ENCODE measurements around the gene SLC25A21.
"Not testable (repeated sequence)": the region's sequence is repeated elsewhere in the genome, so short reads cannot be mapped to it uniquely, and the experiment has no call there.

The SLC25A21 gene

GRCh38 chr14:37198907-37199306, 26.5 kb upstream of the SLC25A21 start:
- TF ChIP-seq TAF1 (IDR thresholded peaks at IDR 0.05; ENCODE audit: borderline replicate concordance, low read depth, low read length) (no peak), POLR2AphosphoS5 (IDR thresholded peaks at IDR 0.05; ENCODE audit: low read depth, low read length) (no peak), POLR2A (IDR thresholded peaks at IDR 0.05; ENCODE audit: low read depth, low read length) (no peak)
- FAIRE-seq (no peak), DNase-seq (ENCODE audit: insufficient read length) (no peak)

DNA sequence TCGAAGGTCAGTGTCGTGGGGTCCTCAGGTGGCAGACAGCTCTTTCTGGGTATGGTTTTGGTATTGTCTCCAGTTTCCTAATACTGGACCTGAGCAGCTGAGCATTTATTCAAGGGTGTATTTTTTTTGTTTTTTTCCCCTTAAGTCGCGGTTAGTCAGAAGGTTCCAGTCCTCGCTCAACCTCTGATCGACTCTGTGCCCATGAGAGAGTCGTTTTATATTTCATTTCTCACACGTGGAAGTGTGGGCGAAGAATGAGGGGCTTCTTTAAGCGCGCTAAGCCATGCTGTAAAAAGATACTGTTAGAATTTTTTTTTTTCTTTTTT, 25.8 kb upstream of the SLC25A21 start:
- FAIRE-seq = no peak
- DNase-seq (ENCODE audit: insufficient read length) = no peak
- no peak for TF ChIP-seq TAF1 (IDR thresholded peaks at IDR 0.05; ENCODE audit: borderline replicate concordance, low read depth, low read length)
- TF ChIP-seq POLR2A (IDR thresholded peaks at IDR 0.05; ENCODE audit: low read depth, low read length) = no peak
- TF ChIP-seq POLR2AphosphoS5 (IDR thresholded peaks at IDR 0.05; ENCODE audit: low read depth, low read length) = no peak

- DNase-seq (ENCODE audit: insufficient read length) (no peak), FAIRE-seq (no peak)
- TF ChIP-seq POLR2AphosphoS5 (IDR thresholded peaks at IDR 0.05; ENCODE audit: low read depth, low read length) (no peak), POLR2A (IDR thresholded peaks at IDR 0.05; ENCODE audit: low read depth, low read length) (no peak), TAF1 (IDR thresholded peaks at IDR 0.05; ENCODE audit: borderline replicate concordance, low read depth, low read length) (no peak)
Observed at GRCh38 chr14:37197421-37198272, 25.2 kb upstream of the SLC25A21 start, which contains the start of gene MIPOL1. Gene MIPOL1, plus strand, starts transcription at chr14:37197937. Its CDS starts 49,952 bp downstream, at chr14:37247889.

DNA sequence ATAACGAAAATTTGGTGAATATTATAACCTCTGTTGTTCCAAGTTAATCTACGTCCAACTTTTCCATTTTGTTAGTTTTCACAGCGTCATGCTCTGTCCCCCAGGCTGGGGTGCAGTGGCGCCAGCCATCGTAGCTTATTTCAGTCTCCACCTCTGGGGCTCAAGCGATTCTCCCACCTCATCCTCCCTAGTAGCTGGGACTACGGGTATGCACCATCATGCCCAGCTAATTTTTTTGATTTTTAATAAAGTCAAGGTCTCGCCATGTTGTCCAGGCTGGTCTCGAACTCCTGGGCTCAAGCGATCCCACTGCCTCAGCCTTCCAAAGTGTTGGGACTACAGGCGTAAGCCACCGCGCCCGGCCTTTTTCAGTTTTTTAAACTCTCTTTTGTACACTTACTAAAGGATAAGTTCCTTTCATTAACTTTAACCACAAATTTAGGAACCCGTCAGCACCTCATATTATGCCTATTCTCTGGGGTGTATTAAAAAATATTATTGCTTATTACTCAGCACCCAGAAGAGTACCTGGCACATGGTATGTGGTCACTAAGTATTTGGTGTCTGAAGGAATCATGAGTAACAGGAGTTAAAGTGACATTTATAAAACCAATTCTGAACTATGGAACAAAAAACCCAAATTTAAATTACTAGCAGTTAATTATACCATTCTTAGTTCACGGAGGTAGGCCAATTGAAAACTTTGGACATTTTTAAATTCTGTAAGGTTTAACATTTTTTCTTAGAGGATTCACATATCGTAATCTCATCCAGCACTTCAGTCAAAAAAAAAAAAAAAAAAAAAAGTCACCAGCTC, 24.4 kb upstream of the SLC25A21 start:
- TF ChIP-seq POLR2AphosphoS5 (IDR thresholded peaks at IDR 0.05; ENCODE audit: low read depth, low read length) = no peak
- no peak for DNase-seq (ENCODE audit: insufficient read length)
- FAIRE-seq = no peak

GRCh38 chr14:37195327-37195726, 22.9 kb upstream of the SLC25A21 start:
- no peak for FAIRE-seq
- DNase-seq (ENCODE audit: insufficient read length) = no peak
- TF ChIP-seq TAF1 (IDR thresholded peaks at IDR 0.05; ENCODE audit: borderline replicate concordance, low read depth, low read length) = no peak
- no peak for TF ChIP-seq POLR2AphosphoS5 (IDR thresholded peaks at IDR 0.05; ENCODE audit: low read depth, low read length)
- TF ChIP-seq POLR2A (IDR thresholded peaks at IDR 0.05; ENCODE audit: low read depth, low read length) = no peak

DNA sequence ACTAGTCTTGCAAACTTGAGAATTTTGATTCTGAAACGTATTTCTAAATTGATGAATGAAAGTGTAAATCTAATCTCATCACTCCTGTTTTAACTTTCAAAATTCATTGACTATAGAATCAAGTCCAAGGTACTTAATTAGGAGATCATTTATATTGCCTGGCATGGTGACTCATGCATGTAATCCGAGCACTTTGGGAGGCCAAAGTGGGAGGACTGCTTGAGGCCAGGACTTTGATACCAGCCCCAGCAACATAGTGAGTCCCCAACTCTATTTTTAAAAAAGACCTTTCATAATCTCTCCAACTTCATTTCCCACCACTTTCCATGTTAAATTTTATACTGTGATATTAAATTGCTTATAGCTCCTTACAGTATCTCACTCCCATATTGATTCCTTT, 22.3 kb upstream of the SLC25A21 start:
- TF ChIP-seq POLR2AphosphoS5 (IDR thresholded peaks at IDR 0.05; ENCODE audit: low read depth, low read length) (no peak), TAF1 (IDR thresholded peaks at IDR 0.05; ENCODE audit: borderline replicate concordance, low read depth, low read length) (no peak), POLR2A (IDR thresholded peaks at IDR 0.05; ENCODE audit: low read depth, low read length) (no peak)
- FAIRE-seq = no peak
- no peak for DNase-seq (ENCODE audit: insufficient read length)

DNA sequence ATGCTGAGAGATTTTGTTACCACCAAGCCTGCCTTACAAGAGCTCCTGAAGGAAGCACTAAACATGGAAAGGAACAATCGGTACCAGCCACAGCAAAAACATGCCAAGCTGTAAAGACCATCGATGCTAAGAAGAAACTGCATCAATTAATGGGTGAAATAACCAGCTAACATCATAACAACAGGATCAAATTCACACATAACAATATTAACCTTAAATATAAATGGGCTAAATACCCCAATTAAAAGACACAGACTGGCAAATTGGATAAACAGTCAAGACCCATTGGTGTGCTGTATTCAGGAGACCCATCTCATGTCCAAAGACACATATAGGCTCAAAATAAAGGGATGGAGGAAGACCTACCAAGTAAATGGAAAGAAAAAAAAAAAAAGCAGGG, 17.3 kb upstream of the SLC25A21 start:
- not testable (repeated sequence) for FAIRE-seq; DNase-seq (ENCODE audit: insufficient read length)

- FAIRE-seq; DNase-seq (ENCODE audit: insufficient read length): not testable (repeated sequence)
Observed at GRCh38 chr14:37187840-37188577, 15.6 kb upstream of the SLC25A21 start.

- FAIRE-seq (no peak), DNase-seq (ENCODE audit: insufficient read length) (no peak)
- TF ChIP-seq POLR2AphosphoS5 (IDR thresholded peaks at IDR 0.05; ENCODE audit: low read depth, low read length) = no peak
- TF ChIP-seq TAF1 (IDR thresholded peaks at IDR 0.05; ENCODE audit: borderline replicate concordance, low read depth, low read length) = no peak
- TF ChIP-seq POLR2A (IDR thresholded peaks at IDR 0.05; ENCODE audit: low read depth, low read length) = no peak
Observed at GRCh38 chr14:37187294-37187693, 14.9 kb upstream of the SLC25A21 start.

DNA sequence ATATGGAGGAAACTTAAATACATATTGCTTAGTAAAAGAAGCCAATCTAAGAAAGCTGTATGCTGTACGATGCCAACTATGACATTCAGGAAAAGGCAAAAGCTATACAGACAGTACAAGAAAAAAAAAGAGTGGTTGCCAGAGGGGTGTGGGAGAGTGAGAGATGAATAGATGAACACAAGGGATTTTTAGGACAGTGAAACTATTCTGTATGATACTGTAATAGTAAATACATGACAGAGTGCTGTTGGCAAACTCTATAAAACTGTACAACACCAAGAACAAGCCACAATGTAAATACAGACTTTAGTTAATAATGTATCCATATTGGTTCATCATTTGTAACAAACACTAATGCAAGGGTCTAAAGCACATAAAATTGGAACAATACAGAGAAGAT, 14.5 kb upstream of the SLC25A21 start:
- DNase-seq (ENCODE audit: insufficient read length) (no peak), FAIRE-seq (no peak)
- TF ChIP-seq POLR2A (IDR thresholded peaks at IDR 0.05; ENCODE audit: low read depth, low read length) (no peak), TAF1 (IDR thresholded peaks at IDR 0.05; ENCODE audit: borderline replicate concordance, low read depth, low read length) (no peak), POLR2AphosphoS5 (IDR thresholded peaks at IDR 0.05; ENCODE audit: low read depth, low read length) (no peak)

DNA sequence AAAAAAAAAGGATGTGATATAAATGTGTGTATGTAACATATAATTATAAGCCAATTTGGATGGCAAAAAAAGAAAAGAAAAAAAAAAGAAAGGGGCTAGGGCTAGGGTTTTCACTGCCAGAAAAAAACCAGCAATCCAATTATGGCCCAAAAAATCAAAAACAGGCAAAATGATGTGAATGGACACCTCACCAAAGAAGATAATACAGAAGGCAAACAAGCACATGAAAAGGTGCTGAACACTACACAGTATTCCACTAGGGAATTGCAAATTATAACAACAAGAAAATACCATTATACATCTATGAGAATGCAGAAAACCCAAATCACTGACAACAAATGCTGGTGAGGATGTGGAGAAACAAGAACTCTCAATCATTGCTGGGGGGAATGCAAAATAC, 13.3 kb upstream of the SLC25A21 start:
- TF ChIP-seq POLR2AphosphoS5 (IDR thresholded peaks at IDR 0.05; ENCODE audit: low read depth, low read length) = no peak
- TF ChIP-seq TAF1 (IDR thresholded peaks at IDR 0.05; ENCODE audit: borderline replicate concordance, low read depth, low read length) = no peak
- no peak for TF ChIP-seq POLR2A (IDR thresholded peaks at IDR 0.05; ENCODE audit: low read depth, low read length)
- DNase-seq (ENCODE audit: insufficient read length) = no peak
- FAIRE-seq = no peak

DNA sequence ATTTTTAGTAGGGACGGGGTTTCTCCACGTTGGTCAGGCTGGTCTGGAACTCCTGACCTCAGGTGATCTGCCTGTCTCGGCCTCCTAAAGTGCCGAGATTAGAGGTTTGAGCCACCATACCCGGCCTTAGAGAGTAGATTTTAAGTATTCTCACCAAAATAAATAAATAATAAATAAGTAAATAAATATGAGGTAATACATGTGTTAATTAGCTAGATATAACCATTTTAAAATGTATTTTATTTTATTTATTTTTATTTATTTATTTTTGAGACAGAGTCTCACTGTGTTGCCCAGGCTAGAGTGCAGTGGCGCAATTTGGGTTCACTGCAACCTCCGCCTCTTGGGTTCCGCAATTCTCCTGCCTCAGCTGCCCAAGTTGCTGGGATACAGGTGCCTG, 12.1 kb upstream of the SLC25A21 start:
- not testable (repeated sequence) for DNase-seq (ENCODE audit: insufficient read length); FAIRE-seq
